Neural crest cell (in vitro differentiated cells): ENCODE data around the gene CCDC142. TPM values are rescaled to one million over a fixed set of nuclear protein-coding genes. Genes with fewer than 3 reads are reported as not detected.

Source experiments
- DNase-seq: peaks from one replicate; pipeline ENCODE4 v3.0.0; 2021; ENCODE audit warnings: low read depth, mixed read lengths, low spot score
- H3K27ac Mint-ChIP-seq: one replicate; pipeline ENCODE4 v1.8.0; 2021; ENCODE audit warnings: mild to moderate bottlenecking, mixed read lengths; ENCODE audit not compliant: unreplicated experiment
- H3K27me3 Mint-ChIP-seq: 2 replicates; pipeline ENCODE4 v1.8.0; 2021; ENCODE audit warnings: low read depth, mild to moderate bottlenecking, mixed read lengths
- H3K36me3 Mint-ChIP-seq: 2 replicates; pipeline ENCODE4 v1.8.0; 2021; ENCODE audit warnings: low read depth, mild to moderate bottlenecking, mixed read lengths
- H3K4me1 Mint-ChIP-seq: 2 replicates; pipeline ENCODE4 v1.8.0; 2021; ENCODE audit warnings: mixed read lengths
- H3K4me3 Mint-ChIP-seq: one replicate; pipeline ENCODE4 v1.8.0; 2021; ENCODE audit warnings: mild to moderate bottlenecking, mixed read lengths
- H3K9me3 Mint-ChIP-seq: 2 replicates; pipeline ENCODE4 v1.8.0; 2021; ENCODE audit warnings: mixed read lengths
- CTCF ChIP-seq: fragments of 200-600 bp; sonication (generic); conservative IDR thresholded peaks from 2 replicates; pipeline ENCODE4 v1.5.0; 2021; ENCODE audit warnings: antibody characterized with exemption, mild to moderate bottlenecking
- total RNA-seq: library from RNA; stranded (reverse); gene quantifications from 2 replicates; pipeline ENCODE4 v1.2.1, GENCODE V29; 2021

The CCDC142 gene
- total RNA-seq, 1 donor from 2014 or later, result 35.0 TPM

GRCh38 chr2:74457129-74457548 lies 25.7 kb downstream of the CCDC142 start:
- Mint-ChIP-seq H3K4me1 (peaks cover 46% of the 10 kb centered on the region), H3K4me3 (peak overlapping the region; percentile 94), H3K27ac (no peak overlapping the region), H3K36me3 (peaks cover 3% of the 10 kb centered on the region), H3K27me3 (peaks cover 9% of the 10 kb centered on the region), H3K9me3 (no peaks in the 10 kb centered on the region)
- TF ChIP-seq CTCF, result no peak
- DNase-seq, result no peak

- no peaks in the 10 kb centered on the region for H3K36me3 Mint-ChIP-seq
- peak within 1 kb of the TSS; percentile 90 for H3K27ac Mint-ChIP-seq
- peak; percentile 11 for TF ChIP-seq CTCF
- peak within 1 kb of the TSS; percentile 94 for H3K4me3 Mint-ChIP-seq
- H3K4me1 Mint-ChIP-seq, result peaks cover 44% of the 10 kb centered on the region
- H3K27me3 Mint-ChIP-seq, result peaks cover 11% of the 10 kb centered on the region
- peak; percentile 97 for DNase-seq
- H3K9me3 Mint-ChIP-seq, result no peaks in the 10 kb centered on the region
Measured at GRCh38 chr2:74454654-74455511, 27.9 kb downstream of the CCDC142 start, which contains the start of gene INO80B. TSS of gene INO80B (plus strand) at chr2:74455087. CDS start at chr2:74455117, 30 bp downstream.

- H3K36me3 Mint-ChIP-seq, result no peaks in the 10 kb centered on the region
- H3K9me3 Mint-ChIP-seq, result no peaks in the 10 kb centered on the region
- no peak overlapping the region for H3K27ac Mint-ChIP-seq
- no peak for TF ChIP-seq CTCF
- H3K4me3 Mint-ChIP-seq, result peak overlapping the region; percentile 24
- DNase-seq, result no peak
- peaks cover 12% of the 10 kb centered on the region for H3K27me3 Mint-ChIP-seq
- peaks cover 15% of the 10 kb centered on the region for H3K4me1 Mint-ChIP-seq
Measured at GRCh38 chr2:74450570-74451190, 32.1 kb downstream of the CCDC142 start.

GRCh38 chr2:74448771-74449170 lies 34.0 kb downstream of the CCDC142 start:
- Mint-ChIP-seq H3K27ac (no peak overlapping the region), H3K27me3 (peaks cover 26% of the 10 kb centered on the region), H3K36me3 (no peaks in the 10 kb centered on the region), H3K9me3 (no peaks in the 10 kb centered on the region), H3K4me3 (no peak overlapping the region), H3K4me1 (no peaks in the 10 kb centered on the region)
- TF ChIP-seq CTCF, result no peak
- DNase-seq, result no peak

GRCh38 chr2:74447230-74447999 lies 35.4 kb downstream of the CCDC142 start:
- no peak for DNase-seq
- Mint-ChIP-seq H3K27ac (no peak overlapping the region), H3K36me3 (no peaks in the 10 kb centered on the region), H3K4me3 (no peak overlapping the region), H3K27me3 (peaks cover 35% of the 10 kb centered on the region), H3K4me1 (peaks cover under 1% of the 10 kb centered on the region), H3K9me3 (no peaks in the 10 kb centered on the region)
- TF ChIP-seq CTCF, result no peak
